HG02642 (cell line): Measurements from ENCODE around the gene SAMD15.
"Not testable (repeated sequence)": the region's sequence is repeated elsewhere in the genome, so short reads cannot be mapped to it uniquely, and the experiment has no call there.

Experiments
- ATAC-seq: cut with Tn5 transposase; IDR thresholded peaks from one replicate; pipeline ENCODE4 v1.9.1; 2021; ENCODE audit warnings: mild to moderate bottlenecking; ENCODE audit not compliant: unreplicated experiment, poor library complexity

The SAMD15 gene

DNA sequence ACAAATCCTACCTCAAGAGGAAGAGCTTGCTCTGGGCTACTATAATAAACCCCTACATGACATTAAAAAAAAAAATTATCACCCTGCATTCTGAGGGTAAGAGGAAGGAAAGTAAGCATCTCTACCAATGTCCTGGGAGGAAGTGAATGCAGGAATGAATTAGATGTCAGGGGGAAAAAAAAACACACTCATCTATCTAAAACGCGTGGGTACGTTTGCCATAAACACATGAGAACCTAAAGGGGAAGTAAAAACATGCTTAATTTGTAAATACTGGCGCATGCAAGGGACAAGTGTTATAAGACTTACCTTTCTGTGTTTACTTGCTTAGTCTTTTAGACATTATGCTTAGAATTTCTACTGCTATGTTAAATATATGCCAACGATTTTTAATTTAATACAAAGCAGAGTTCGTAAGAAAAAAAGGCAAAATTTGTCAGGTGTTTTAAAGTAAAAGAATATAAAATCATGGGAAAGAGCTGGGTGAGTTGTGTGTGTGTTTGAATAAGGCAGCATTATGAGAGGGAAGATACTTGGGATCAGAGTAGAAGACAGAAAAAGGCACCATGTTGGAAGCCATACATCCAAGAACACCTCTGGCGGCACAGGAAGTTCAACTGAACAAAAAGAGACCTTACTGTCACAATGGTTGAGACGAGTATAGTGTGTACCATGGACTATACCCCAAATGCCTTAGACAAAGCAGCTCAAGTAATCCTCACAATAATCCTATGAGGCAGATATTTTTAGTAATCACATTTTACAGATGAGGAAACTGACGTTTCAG is 1.8 kb upstream of the SAMD15 start:
- ATAC-seq: no peak

DNA sequence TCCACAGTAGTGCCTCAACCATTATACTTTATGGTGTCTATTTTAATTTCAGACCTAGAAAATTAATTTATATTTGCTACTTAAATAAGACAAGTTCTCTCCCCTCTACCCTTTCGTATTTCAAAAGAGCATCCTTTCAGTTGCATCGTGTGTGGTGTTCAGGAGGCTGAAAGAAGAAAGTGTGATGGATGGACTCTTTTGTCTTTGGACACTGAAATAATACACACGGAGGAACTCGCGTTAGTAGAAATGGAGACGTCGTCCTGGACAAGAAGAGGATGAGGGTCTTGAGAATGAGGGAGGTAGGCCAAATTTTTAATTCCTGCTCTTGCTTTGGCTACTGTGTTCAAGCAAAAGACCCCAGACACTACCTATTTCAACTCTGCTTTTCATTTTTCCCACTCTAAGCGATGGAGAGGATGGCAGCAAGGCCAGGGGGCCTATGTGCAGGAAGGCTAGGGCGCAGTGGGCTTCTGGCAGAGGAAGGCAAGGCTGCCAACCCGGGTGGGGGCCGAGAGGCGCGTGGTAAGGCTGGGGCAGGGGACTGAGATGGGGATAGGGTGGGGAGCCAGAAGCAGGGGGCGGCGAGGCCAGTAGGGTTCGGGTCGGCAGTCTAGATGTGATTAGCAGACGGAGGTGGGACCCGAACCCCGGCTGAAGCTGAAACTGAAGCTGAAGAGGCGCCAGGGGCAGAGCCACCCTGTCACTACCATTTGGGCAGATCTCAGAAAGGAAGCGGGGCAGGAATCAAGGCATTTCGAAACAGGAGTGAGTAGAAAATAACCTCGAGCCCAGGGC is 1.0 kb upstream of the SAMD15 start:
- peak; percentile 14 for ATAC-seq

DNA sequence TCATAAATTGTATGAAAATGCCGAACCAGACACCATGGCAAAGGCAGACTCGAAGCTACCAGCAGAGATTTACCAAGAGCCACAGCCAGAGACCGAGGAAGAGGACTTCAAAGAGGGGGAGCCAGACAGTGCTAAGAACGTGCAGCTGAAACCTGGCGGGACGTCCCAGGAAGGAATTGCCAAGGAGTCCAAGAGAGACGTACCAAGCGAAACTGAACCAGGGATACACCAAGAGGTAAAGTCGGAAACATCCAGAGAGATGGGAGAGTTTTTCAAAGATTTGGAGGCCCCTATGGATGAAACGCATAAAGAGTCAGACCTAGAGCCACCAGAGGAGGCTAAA is 294 bp downstream of the SAMD15 start:
- ATAC-seq: no peak

DNA sequence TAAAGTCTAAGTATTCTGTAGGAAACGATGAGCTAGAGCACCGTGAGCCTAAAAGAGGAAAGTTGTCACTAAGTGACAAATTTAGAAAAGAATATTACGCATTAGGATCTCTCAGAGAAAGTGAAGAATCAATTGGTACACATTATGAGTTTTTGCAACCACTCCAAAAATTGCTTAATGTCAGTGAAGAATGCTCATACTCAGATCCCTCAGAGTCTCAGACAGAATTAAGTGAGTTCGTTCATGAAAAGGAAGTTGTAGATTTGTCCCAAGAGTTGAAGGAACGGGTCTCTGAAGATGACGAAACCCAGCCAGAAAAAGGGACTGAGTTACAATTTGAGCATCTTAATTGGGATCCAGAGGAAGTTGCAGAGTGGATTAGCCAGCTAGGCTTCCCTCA is 1.5 kb downstream of the SAMD15 start:
- ATAC-seq: no peak

DNA sequence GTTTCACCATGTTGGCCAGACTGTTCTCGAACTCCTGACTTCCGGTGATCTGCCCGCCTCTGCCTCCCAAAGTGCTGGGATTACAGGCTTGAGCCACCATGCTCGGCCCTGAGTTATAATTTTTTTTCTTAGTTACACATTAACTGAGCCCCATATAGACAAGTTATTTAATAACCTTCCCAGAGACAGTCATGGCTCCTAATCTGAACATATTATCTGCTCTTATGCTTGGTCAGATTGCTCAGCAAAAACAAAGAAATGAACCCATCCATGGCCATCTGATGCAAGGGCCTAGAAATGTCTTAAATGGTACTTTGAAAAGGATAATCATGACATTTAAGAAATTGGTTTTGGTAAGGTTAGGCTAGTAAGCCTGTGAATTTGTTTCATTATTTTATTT is 13.0 kb downstream of the SAMD15 start:
- ATAC-seq: no peak

DNA sequence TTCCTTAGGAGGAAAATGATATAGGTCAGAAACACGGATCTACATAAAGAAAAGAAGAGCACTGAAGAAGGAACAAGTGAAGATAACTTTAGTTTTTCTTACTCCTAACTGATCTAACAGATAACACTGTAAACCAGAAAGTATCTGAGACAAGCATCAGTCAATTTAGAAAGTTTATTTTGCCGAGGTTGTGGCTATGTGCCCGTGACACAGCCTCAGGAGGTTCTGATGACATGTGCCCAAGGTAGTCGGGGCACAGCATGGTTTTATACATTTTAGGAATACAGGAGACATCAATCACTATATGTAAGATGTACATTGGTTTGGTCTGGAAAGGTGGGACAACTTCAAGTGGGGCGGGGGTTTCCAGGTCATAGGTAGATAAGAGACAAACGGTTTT is 23.0 kb downstream of the SAMD15 start:
- ATAC-seq: no peak

DNA sequence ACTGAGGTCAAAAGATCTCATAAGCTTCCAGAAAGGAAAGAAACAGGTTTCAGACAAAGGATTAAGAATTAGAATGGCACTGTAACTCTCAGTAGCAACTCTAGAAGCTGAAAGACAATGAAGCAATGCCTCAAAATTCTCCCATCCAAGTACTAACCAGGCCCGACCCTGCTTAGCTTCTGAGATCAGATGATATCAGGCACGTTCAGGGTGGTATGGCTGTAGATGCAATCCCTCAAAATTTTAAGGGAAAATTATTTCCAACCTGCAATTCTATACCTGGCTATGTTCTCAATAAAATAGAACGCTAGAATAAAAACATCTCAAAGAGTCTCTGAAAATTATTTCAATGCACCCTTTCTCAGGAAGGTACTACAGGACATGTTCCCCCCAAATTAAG is 26.6 kb downstream of the SAMD15 start:
- ATAC-seq: no peak

DNA sequence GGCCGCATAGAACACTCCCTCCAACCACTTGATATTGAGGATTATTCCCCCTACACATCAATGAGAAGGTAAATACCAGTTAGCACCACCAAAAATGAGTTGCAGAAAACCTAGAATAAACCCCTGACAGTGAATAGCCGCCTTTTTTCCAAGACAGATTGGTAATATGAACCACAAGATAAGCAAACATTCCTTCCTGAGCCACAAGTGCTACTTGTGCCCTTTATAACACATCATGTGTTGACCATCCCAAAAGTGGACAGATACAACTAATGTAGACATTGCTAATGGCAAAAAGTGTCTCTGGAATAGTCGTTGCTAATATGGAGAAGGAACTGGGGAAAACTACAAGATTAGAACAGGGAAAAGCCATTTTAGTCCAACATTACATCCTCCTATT is 28.9 kb downstream of the SAMD15 start:
- no peak for ATAC-seq

DNA sequence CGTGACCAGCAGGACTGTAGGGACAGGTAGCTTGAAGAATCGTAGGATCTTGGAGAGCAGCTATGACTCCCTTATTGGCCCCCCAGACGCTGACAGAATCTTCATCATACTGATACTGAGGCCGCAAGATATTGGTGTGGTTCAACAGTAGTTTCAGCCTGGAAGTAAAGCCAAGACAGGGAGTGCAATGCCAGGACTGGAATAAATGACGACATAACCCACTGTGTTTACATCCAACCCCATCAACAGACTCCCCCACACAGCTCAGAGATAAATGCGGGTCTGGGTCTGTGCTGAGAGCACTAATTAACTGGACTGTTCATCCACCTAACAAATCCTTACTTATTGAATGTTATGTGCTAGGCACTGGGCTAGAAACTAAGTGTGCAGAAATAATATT is 29.5 kb downstream of the SAMD15 start:
- no peak for ATAC-seq

DNA sequence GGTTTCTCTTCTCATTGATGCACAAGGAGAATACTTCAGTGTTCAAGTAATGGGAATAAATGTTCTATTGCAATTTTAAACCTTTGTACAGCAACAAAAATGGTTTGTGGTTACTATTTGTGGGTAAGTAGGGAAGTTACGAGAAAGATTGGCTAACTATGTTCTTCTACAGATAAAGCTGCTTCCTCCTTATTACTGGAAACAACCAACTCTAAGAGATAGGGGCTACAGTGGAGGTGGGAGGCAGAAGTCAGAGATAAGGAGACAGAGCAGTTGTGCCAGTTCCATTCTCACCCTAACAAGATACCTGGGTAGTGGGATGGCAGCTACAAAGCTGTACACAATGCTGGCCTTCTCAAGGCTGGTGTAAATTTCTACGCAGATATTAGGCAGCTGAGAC is 30.0 kb downstream of the SAMD15 start:
- no peak for ATAC-seq

DNA sequence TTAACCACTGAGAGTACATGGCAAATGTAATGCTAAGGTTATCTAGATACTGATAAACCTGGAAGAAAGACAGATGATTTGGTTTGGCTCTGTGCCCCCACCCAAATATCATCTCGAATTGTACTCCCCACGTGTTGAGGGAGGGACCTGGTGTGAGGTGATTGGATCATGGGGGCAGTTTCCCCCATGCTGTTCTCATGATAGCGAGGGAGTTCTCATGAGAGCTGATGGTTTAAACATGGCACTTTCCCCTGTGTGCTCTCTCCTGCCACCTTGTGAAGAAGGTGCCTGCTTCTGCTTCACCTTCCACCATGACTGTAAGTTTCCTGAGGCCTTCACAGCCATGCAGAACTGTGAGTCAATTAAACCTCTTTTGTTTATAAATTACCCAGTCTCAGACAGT is 32.0 kb downstream of the SAMD15 start:
- no peak for ATAC-seq

DNA sequence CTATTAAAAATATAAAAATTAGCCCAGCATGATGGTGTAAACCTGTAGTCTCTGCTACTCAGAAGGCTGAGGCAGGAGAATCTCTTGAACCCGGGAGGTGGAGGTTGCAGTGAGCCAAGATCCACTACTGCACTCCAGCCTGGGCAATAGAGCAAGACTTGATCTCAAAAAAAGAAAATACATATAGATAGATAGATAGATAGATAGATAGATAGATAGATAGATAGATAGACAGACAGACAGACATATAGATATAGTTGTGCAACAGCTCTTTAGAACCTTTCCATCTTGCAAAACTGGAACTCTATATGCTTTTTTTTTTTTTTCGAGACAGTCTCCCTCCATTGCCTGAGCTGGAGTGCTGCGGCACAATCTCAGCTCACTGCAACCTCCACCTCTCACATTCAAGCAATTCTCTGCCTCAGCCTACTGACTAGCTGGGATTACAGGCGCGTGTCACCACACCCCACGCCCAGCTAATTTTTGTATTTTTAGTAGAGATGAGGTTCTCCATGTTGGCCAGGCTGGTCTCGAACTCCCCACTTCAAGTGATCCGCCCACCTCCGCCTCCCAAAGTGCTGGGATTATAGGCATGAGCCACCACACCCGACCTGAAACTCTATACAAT is 38.3 kb downstream of the SAMD15 start:
- not testable (repeated sequence) for ATAC-seq

DNA sequence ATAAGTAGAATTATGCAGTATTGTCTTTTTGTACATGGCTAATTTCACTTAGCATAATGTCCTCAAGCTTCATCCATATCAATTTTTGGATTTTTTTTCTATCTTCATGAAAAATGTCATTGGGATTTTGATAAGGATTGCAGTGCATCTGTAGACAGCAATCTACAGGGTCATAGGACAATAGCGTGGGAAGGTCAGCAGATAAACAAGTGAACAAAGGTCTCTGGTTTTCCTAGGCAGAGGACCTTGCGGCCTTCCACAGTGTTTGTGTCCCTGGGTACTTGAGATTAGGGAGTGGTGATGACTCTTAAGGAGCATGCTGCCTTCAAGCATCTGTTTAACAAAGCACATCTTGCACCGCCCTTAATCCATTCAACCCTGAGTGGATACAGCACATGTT is 38.9 kb downstream of the SAMD15 start:
- ATAC-seq: not testable (repeated sequence)

DNA sequence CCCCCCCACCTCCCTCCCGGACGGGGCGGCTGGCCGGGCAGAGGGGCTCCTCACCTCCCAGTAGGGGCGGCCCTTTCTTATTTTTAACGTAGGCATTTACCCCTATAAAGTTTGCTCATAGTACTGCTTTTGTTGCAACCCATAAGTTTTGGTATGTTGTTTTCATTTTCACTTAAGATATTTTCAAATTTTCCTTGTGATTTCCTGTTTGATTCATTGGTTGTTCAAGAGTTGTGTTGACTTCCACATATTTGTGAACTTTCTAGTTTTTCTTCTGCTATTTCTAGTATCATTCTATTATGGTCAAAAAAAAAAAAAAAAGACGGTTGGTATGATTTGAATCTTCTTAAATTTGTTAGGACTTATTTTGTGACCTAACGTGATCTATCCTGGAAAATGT is 39.7 kb downstream of the SAMD15 start:
- no peak for ATAC-seq

DNA sequence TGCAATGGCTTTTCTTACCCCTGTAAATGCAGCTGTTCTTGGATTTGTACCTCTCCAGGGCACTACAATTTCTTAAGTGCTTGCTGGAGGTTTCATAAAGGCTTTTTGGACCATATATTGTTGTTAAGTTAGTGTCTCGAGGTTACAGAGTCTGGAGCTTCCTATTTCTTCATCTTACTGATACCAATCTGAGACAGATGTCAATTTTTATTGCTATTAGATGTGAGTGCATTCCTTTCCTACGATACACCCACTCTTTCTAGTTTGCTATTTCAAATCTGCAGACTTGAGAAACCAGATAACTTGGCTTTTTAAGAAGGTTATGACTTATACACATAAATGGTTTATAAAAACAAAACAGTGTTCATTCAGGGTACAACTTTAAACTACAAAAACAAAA is 44.0 kb downstream of the SAMD15 start:
- ATAC-seq: no peak

DNA sequence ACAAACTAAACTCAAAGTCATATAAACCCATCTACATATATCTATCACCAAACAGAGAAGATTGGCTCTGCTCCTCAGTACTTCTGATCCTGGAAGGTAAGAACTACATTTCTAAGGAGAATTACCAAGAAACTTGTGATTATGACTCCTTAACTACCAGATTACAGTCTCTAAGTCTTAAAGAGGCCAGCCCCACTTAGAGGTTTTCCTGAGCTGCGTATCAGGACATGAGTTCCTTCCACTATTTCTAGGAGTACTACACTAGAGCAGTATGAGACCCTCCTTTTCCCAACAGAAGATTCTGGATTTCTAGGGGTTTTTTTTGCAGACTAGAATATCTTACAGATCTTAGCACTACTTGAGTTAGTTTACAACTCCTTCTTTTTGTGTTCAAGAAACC is 46.2 kb downstream of the SAMD15 start, which contains the start of gene NOXRED1:
NOXRED1 (minus strand) TSS at position 101 of the 400 bp plus-strand sequence. CDS start 634 bp downstream, outside the sequence.
- ATAC-seq: no peak

DNA sequence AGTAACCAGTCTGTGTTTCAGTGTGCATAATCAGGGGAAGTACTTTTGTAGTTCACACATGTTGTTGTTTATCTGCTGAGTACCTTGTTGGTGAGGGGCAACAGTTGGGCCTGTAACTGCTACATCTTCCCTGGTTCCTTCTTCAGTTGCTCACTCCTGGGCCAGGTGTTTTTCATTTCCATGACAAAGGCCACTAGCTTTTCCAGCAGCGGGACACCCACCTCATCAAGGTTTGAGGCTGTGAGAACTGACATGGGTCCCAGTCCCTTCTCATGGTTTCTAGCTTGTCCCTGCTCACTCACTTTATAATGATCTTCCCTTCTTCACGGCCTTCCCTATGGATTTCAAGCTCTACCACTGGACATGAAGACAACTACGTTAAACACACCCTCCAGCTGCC is 47.7 kb downstream of the SAMD15 start:
- ATAC-seq: no peak

DNA sequence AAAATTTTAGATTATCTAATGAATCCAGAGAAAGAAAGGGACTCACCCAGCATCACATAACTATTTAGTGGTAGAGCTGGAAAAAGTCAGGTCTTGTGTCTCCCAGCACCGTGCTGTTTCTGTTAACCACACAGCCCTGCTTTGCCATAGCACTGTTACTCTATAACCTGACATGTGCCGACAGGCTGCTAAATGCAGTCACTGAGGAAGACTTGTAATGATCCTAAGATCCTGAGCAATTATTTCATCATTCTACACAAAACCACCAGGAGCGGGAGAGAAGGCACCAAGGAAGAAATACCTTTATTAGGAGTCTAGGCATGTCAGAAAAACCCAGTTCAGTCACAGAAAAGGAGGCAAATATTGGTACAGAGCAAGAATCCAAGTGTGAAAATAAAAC is 49.2 kb downstream of the SAMD15 start:
- no peak for ATAC-seq

DNA sequence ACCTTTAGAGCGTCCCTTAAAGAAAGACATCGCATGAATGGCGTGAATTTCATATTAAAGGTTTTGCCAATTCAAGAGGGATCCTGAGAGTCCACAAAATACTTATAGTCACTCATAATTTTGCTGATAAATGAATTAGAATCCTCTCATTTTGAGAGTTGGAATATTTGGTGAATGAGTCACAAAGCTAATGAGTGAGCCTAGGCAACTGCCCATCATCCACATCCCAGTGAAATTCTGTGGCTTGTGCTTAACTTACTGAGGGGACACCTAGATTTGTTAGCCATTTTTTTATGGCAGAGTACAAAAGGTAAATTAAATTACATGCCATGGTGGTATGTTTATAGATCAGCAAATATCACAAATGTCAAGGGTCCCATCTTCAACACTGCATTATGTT is 58.9 kb downstream of the SAMD15 start:
- ATAC-seq: no peak

DNA sequence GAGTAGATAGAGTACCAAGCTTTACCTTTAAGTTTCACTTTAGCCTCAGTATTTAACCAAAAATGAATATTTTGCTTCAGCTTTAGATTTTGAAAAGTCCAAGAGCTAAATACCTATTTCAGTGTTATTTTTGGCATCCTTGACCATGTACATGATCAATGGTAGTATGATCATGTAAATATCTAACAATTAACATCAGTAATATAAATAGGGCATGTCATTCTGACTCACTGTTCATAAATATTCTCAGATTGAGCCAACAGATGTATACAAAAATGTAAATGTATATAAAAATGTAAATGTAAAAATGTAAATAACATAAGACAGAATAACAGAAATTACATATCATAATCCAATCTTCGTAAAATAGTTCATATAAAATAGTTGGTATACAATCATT is 61.4 kb downstream of the SAMD15 start:
- ATAC-seq: no peak

DNA sequence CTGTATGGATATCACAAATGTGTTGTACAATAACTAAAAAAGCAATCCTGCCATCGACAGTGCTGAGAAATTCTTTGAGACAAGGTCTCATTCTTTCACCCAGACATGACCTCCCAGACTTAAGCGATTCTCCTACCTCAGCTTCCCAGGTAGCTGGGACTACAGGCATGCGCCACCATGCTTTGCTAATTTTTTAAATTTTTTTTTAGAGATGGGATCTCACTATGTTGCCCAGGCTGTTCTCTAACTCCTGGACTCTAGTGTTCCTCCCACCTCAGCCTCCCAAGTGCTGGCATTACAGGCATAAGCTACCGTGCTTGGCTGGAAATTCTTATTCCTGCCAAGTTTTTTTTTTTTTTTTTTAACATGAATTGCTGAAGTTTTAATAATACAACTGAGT is 62.7 kb downstream of the SAMD15 start:
- ATAC-seq: no peak
